Fibroblast of lung (primary cell): ENCODE results near the gene SH3PXD2A. TPM values are rescaled to one million over a fixed set of nuclear protein-coding genes. Genes with fewer than 3 reads are reported as not detected.

ENCODE experiments used
- DNase-seq, 2 donors: peaks; one replicate each; pipeline versions ENCODE4 v3.0.0 to v3.0.0-alpha.2; 2010; ENCODE audit warnings: low read depth in 2 of 2
- H2AFZ ChIP-seq: 2 replicates; pipeline ENCODE4 v1.5.1; 2012; ENCODE audit warnings: low read length, control low read depth, inconsistent platforms
- H3K27ac ChIP-seq: 2 replicates; pipeline ENCODE4 v1.5.1; 2011; ENCODE audit warnings: low read length, control low read depth; ENCODE audit not compliant: insufficient read depth
- H3K27me3 ChIP-seq: 2 replicates; pipeline ENCODE4 v1.5.1; 2011; ENCODE audit warnings: mild to moderate bottlenecking, low read length; ENCODE audit not compliant: control insufficient read depth, insufficient read depth
- H3K36me3 ChIP-seq: 2 replicates; pipeline ENCODE4 v1.5.1; 2011; ENCODE audit warnings: low read length; ENCODE audit not compliant: control insufficient read depth, insufficient read depth
- H3K4me1 ChIP-seq: 2 replicates; pipeline ENCODE4 v1.5.1; 2011; ENCODE audit warnings: low read length; ENCODE audit not compliant: control insufficient read depth, insufficient read depth; ENCODE audit errors: extremely low read depth
- H3K4me2 ChIP-seq: 2 replicates; pipeline ENCODE4 v1.5.1; 2011; ENCODE audit warnings: low read length, control low read depth; ENCODE audit not compliant: insufficient read depth; ENCODE audit errors: extremely low read depth
- H3K4me3 ChIP-seq, 4 experiments: fragments of 200-600 bp in 1 of 4; sonication (generic) in 1 of 4; replicated peaks in 1 of 4; 2 replicates each; pipeline ENCODE4 v1.5.1; 2011 to 2016; ENCODE audit warnings: low read length in 4 of 4, low read depth in 3 of 4, mild to moderate bottlenecking in 3 of 4, control low read depth in 2 of 4, inconsistent platforms in 1 of 4, mixed read lengths in 1 of 4; ENCODE audit not compliant: insufficient read depth in 1 of 4; ENCODE audit errors: control extremely low read depth in 1 of 4
- H3K79me2 ChIP-seq: 2 replicates; pipeline ENCODE4 v1.5.1; 2012; ENCODE audit warnings: mild to moderate bottlenecking, low read length, inconsistent platforms; ENCODE audit not compliant: control insufficient read depth, insufficient read depth
- H3K9ac ChIP-seq: 2 replicates; pipeline ENCODE4 v1.5.1; 2011; ENCODE audit warnings: mild to moderate bottlenecking, low read length, control low read depth; ENCODE audit not compliant: insufficient read depth
- H3K9me3 ChIP-seq: 2 replicates; pipeline ENCODE4 v1.5.1; 2012; ENCODE audit warnings: low read depth, low read length; ENCODE audit not compliant: control insufficient read depth, insufficient read depth
- H4K20me1 ChIP-seq: 2 replicates; pipeline ENCODE4 v1.5.1; 2011; ENCODE audit warnings: low read length; ENCODE audit not compliant: control insufficient read depth, insufficient read depth; ENCODE audit errors: extremely low read depth
- CTCF ChIP-seq, 2 donors: IDR thresholded peaks in 1 of 2; conservative IDR thresholded peaks in 1 of 2; 1 replicate in 1 of 2; 2 replicates in 1 of 2; pipeline ENCODE4 v1.5.1; 2011 to 2012; ENCODE audit warnings: low read length in 2 of 2, control low read depth in 1 of 2, inconsistent platforms in 1 of 2, low read depth in 1 of 2, mild to moderate bottlenecking in 1 of 2
- EZH2 ChIP-seq: IDR thresholded peaks from 2 replicates; pipeline ENCODE4 v1.5.1; 2012; ENCODE audit warnings: low read length, control low read depth, mild to moderate bottlenecking; ENCODE audit errors: missing control alignments
- polyA plus RNA-seq, 2 donors: library from polyadenylated mRNA; depleted of rRNA in 1 of 2; stranded (reverse) in 1 of 2; unstranded in 1 of 2; fragments of >200 nt; gene quantifications; 2 replicates each; pipeline ENCODE4 v1.2.1, GENCODE V29; 2011 to 2012; ENCODE audit warnings: missing spikeins in 1 of 2
- total RNA-seq: library from RNA; depleted of rRNA; stranded (reverse); fragments of >200 nt; gene quantifications from 2 replicates; pipeline ENCODE4 v1.2.1, GENCODE V29; 2014

SH3PXD2A gene
- total and polyA plus RNA-seq, 2 donors (not counting 1 experiment from before 2014, with no cell fraction given), result 25.5 to 33.2 TPM

GRCh38 chr10:103640436-103641181, 214.8 kb downstream of the SH3PXD2A start:
- Histone ChIP-seq H3K4me1 (peaks cover 48% of the 10 kb centered on the region), H3K27ac (peak overlapping the region; percentile 18), H3K27me3 (no peaks in the 10 kb centered on the region), H3K4me2 (no peak overlapping the region), H3K9ac (no peak overlapping the region), H3K36me3 (peaks cover 10% of the 10 kb centered on the region), H2AFZ (no peak overlapping the region), H4K20me1 (no peaks in the 10 kb centered on the region), H3K4me3 (no peak overlapping the region), H3K79me2 (peaks cover 46% of the 10 kb centered on the region), H3K9me3 (no peaks in the 10 kb centered on the region)
- peak; percentile 43 to 55 for DNase-seq
- TF ChIP-seq CTCF (conservative IDR thresholded peaks at IDR 0.05 in 1 of 2, IDR thresholded peaks at IDR 0.05 in 1 of 2; ENCODE audit: low read depth in 1 of 2, low read length in 2 of 2) (no peak), EZH2 (no peak)

- Histone ChIP-seq H3K4me2 (peak overlapping the region; percentile 81), H3K79me2 (peaks cover 52% of the 10 kb centered on the region), H3K9me3 (no peaks in the 10 kb centered on the region), H3K27me3 (no peaks in the 10 kb centered on the region), H3K27ac (peak overlapping the region; percentile 82), H3K9ac (no peak overlapping the region), H4K20me1 (no peaks in the 10 kb centered on the region), H3K4me1 (peaks cover 40% of the 10 kb centered on the region), H3K4me3 (no peak overlapping the region), H3K36me3 (peaks cover 9% of the 10 kb centered on the region), H2AFZ (no peak overlapping the region)
- TF ChIP-seq CTCF (conservative IDR thresholded peaks at IDR 0.05 in 1 of 2, IDR thresholded peaks at IDR 0.05 in 1 of 2; ENCODE audit: low read depth in 1 of 2, low read length in 2 of 2), result no peak
- no peak for TF ChIP-seq EZH2
- DNase-seq, result peak in 1 of 2 donors; percentile 66
These were observed 216.4 kb downstream of the SH3PXD2A start for GRCh38 chr10:103638948-103639347.

- Histone ChIP-seq H3K27me3 (no peaks in the 10 kb centered on the region), H3K27ac (peak overlapping the region; percentile 82), H3K4me1 (peaks cover 38% of the 10 kb centered on the region), H3K9me3 (no peaks in the 10 kb centered on the region), H3K4me2 (peak overlapping the region; percentile 81), H2AFZ (no peak overlapping the region), H3K9ac (peak overlapping the region; percentile 36), H3K79me2 (peaks cover 51% of the 10 kb centered on the region), H4K20me1 (no peaks in the 10 kb centered on the region), H3K36me3 (peaks cover 11% of the 10 kb centered on the region), H3K4me3 (peak overlapping the region in 1 of 4 experiments; percentile 20)
- peak; percentile 83 to 96 for DNase-seq
- TF ChIP-seq CTCF (conservative IDR thresholded peaks at IDR 0.05 in 1 of 2, IDR thresholded peaks at IDR 0.05 in 1 of 2; ENCODE audit: low read depth in 1 of 2, low read length in 2 of 2) (no peak), EZH2 (no peak)
These were observed 217.3 kb downstream of the SH3PXD2A start for GRCh38 chr10:103637927-103638557.
